ENCODE results near the gene PLIN5. TPM values are rescaled to one million over a fixed set of nuclear protein-coding genes. Genes with fewer than 3 reads are reported as not detected.
"Not testable (repeated sequence)": the region's sequence is repeated elsewhere in the genome, so short reads cannot be mapped to it uniquely, and the experiment has no call there.

PLIN5 gene
- total RNA-seq, 1 experiment from 2014 or later: 8.1 TPM

GRCh38 chr19:4528843-4529242, 6.2 kb downstream of the PLIN5 start:
- no peak for ATAC-seq
- Histone ChIP-seq H3K4me2 (ENCODE audit: low read length) (no peak overlapping the region), H3K27me3 (ENCODE audit: insufficient read depth, low read length) (no peaks in the 10 kb centered on the region), H3K9ac (ENCODE audit: low read length) (no peak overlapping the region), H3K79me2 (ENCODE audit: insufficient read depth, low read length) (no peaks in the 10 kb centered on the region), H3K27ac (ENCODE audit: low read depth, low read length) (no peak overlapping the region), H3K4me1 (ENCODE audit: control insufficient read depth in 1 of 2, insufficient read depth in 2 of 2, low read length in 2 of 2) (no peaks in the 10 kb centered on the region), H3K9me3 (ENCODE audit: control insufficient read depth in 1 of 2, insufficient read depth in 1 of 2, low read depth in 1 of 2, low read length in 2 of 2) (no peaks in the 10 kb centered on the region), H3K36me3 (ENCODE audit: control insufficient read depth in 1 of 2, insufficient read depth in 2 of 2, low read length in 2 of 2) (no peaks in the 10 kb centered on the region), H2AFZ (ENCODE audit: low read depth, low read length, poor library complexity, severe bottlenecking) (no peak overlapping the region), H4K20me1 (ENCODE audit: insufficient read depth) (no peaks in the 10 kb centered on the region), H3K4me3 (replicated peaks in 1 of 2; ENCODE audit: low read depth in 1 of 2, low read length in 2 of 2) (no peak overlapping the region), H3K9me2 (ENCODE audit: insufficient read depth) (no peaks in the 10 kb centered on the region)
- ChIA-PET POLR2A (no interaction called here), RAD21 (ENCODE audit: low non-redundant PET in 1 of 2, low total read pairs in 2 of 2, uncharacterized antibody in 2 of 2, unreplicated experiment in 2 of 2) (no interaction called here), CTCF (no interaction called here)
- no peak for TF ChIP-seq FOSL1 (IDR thresholded peaks at IDR 0.05; ENCODE audit: low read depth)
- intact Hi-C loops (cut with micrococcal nuclease): loop anchor here (10.0 kb wide), 1 partner anchor 264 kb away; no protein-coding TSS in a partner anchor
- BruUV-seq (replicated peaks): no TSS peak
- no peak for DNase-seq (ENCODE audit: low read depth, low spot score)

GRCh38 chr19:4527377-4527776, 7.6 kb downstream of the PLIN5 start:
- H3K79me2 ChIP-seq (ENCODE audit: insufficient read depth, low read length); H3K9ac ChIP-seq (ENCODE audit: low read length); H3K4me2 ChIP-seq (ENCODE audit: low read length); H4K20me1 ChIP-seq (ENCODE audit: insufficient read depth); H3K27me3 ChIP-seq (ENCODE audit: insufficient read depth, low read length); POLR2A ChIA-PET; H3K4me3 ChIP-seq (replicated peaks in 1 of 2; ENCODE audit: low read depth in 1 of 2, low read length in 2 of 2); DNase-seq (ENCODE audit: low read depth, low spot score); H3K9me3 ChIP-seq (ENCODE audit: control insufficient read depth in 1 of 2, insufficient read depth in 1 of 2, low read depth in 1 of 2, low read length in 2 of 2); H3K36me3 ChIP-seq (ENCODE audit: control insufficient read depth in 1 of 2, insufficient read depth in 2 of 2, low read length in 2 of 2); BruUV-seq (replicated peaks); H3K4me1 ChIP-seq (ENCODE audit: control insufficient read depth in 1 of 2, insufficient read depth in 2 of 2, low read length in 2 of 2); H2AFZ ChIP-seq (ENCODE audit: low read depth, low read length, poor library complexity, severe bottlenecking); H3K9me2 ChIP-seq (ENCODE audit: insufficient read depth); H3K27ac ChIP-seq (ENCODE audit: low read depth, low read length); ATAC-seq: not testable (repeated sequence)
- ChIA-PET RAD21 (ENCODE audit: low non-redundant PET in 1 of 2, low total read pairs in 2 of 2, uncharacterized antibody in 2 of 2, unreplicated experiment in 2 of 2) (interaction anchor here in 1 of 2 experiments (0.7 kb wide), 1 partner anchor 957 kb away, joined by 3 read pairs; no protein-coding TSS in a partner anchor), CTCF (interaction anchor here (0.7 kb wide), 1 partner anchor 50 kb away, joined by 3 read pairs; no protein-coding TSS in a partner anchor)
- intact Hi-C loops (cut with micrococcal nuclease): loop anchor here (10.0 kb wide), 1 partner anchor 263 kb away; no protein-coding TSS in a partner anchor

GRCh38 chr19:4525563-4526002, 9.4 kb downstream of the PLIN5 start:
- Histone ChIP-seq H3K27ac (ENCODE audit: low read depth, low read length) (no peak overlapping the region), H3K79me2 (ENCODE audit: insufficient read depth, low read length) (no peaks in the 10 kb centered on the region), H3K9me3 (ENCODE audit: control insufficient read depth in 1 of 2, insufficient read depth in 1 of 2, low read depth in 1 of 2, low read length in 2 of 2) (no peaks in the 10 kb centered on the region), H3K36me3 (ENCODE audit: control insufficient read depth in 1 of 2, insufficient read depth in 2 of 2, low read length in 2 of 2) (no peaks in the 10 kb centered on the region), H3K9ac (ENCODE audit: low read length) (no peak overlapping the region), H3K27me3 (ENCODE audit: insufficient read depth, low read length) (no peaks in the 10 kb centered on the region), H3K9me2 (ENCODE audit: insufficient read depth) (no peaks in the 10 kb centered on the region), H4K20me1 (ENCODE audit: insufficient read depth) (no peaks in the 10 kb centered on the region), H2AFZ (ENCODE audit: low read depth, low read length, poor library complexity, severe bottlenecking) (no peak overlapping the region), H3K4me1 (ENCODE audit: control insufficient read depth in 1 of 2, insufficient read depth in 2 of 2, low read length in 2 of 2) (peaks cover 0 to 7% of the 10 kb centered on the region in 2 experiments; a peak in 1 of 4 replicates), H3K4me3 (replicated peaks in 1 of 2; ENCODE audit: low read depth in 1 of 2, low read length in 2 of 2) (no peak overlapping the region), H3K4me2 (ENCODE audit: low read length) (no peak overlapping the region)
- no peak for ATAC-seq
- CTCF ChIA-PET: interaction anchor here (0.6 to 4.9 kb wide), 16 partner anchors 9 to 266 kb away, joined by 3 to 76 read pairs (median 4); partner anchors contain the start of genes FEM1A, LRG1, PLIN5 and UBXN6
- intact Hi-C loops (cut with micrococcal nuclease): loop anchor here (10.0 kb wide), 1 partner anchor 261 kb away; no protein-coding TSS in a partner anchor
- POLR2A ChIA-PET: interaction anchor here (1.0 kb wide), 1 partner anchor 9 kb away, joined by 8 read pairs; the partner anchor contains the start of gene PLIN5
- RAD21 ChIA-PET (ENCODE audit: low non-redundant PET in 1 of 2, low total read pairs in 2 of 2, uncharacterized antibody in 2 of 2, unreplicated experiment in 2 of 2): interaction anchor here (0.8 to 1.1 kb wide), 2 partner anchors 259 kb away, joined by 3 to 4 read pairs; no protein-coding TSS in a partner anchor
- BruUV-seq (replicated peaks): no TSS peak
- no peak for DNase-seq (ENCODE audit: low read depth, low spot score)
- TF ChIP-seq CTCF (IDR thresholded peaks at IDR 0.05 in 2 of 3, conservative IDR thresholded peaks at IDR 0.05 in 1 of 3; ENCODE audit: borderline replicate concordance in 1 of 3, insufficient read depth in 1 of 3, low read depth in 2 of 3, low read length in 2 of 3) (no peak), CEBPB (IDR thresholded peaks at IDR 0.05; ENCODE audit: low read depth) (no peak), EZH2phosphoT487 (IDR thresholded peaks at IDR 0.05; ENCODE audit: borderline replicate concordance) (no peak), ZFX (IDR thresholded peaks at IDR 0.05) (no peak), SRF (IDR thresholded peaks at IDR 0.05; ENCODE audit: low read depth) (no peak), RAD21 (IDR thresholded peaks at IDR 0.05; ENCODE audit: low read depth) (no peak), FOSL1 (IDR thresholded peaks at IDR 0.05; ENCODE audit: low read depth) (no peak), JUND (IDR thresholded peaks at IDR 0.05) (no peak), SIN3A (IDR thresholded peaks at IDR 0.05; ENCODE audit: low read depth) (no peak), CBX3 (IDR thresholded peaks at IDR 0.05; ENCODE audit: low read depth) (no peak), POLR2A (IDR thresholded peaks at IDR 0.05; ENCODE audit: borderline replicate concordance, extremely low read depth, insufficient read depth, insufficient read length) (no peak)

Measured in HCT116 (cell line).